ENCODE results near the gene LPP.

- TF ChIP-seq POLR2A (IDR thresholded peaks at IDR 0.05; ENCODE audit: low read length) (no peak), GATA1 (IDR thresholded peaks at IDR 0.05; ENCODE audit: low read depth, low read length) (no peak)
Observed at GRCh38 chr3:188870431-188870830, 716.5 kb downstream of the LPP start.
